Peyer's patch (tissue), 4 donors: ENCODE data around the gene PLIN4. TPM values are rescaled to one million over a fixed set of nuclear protein-coding genes. Genes with fewer than 3 reads are reported as not detected.
"Not testable (repeated sequence)": the region's sequence is repeated elsewhere in the genome, so short reads cannot be mapped to it uniquely, and the experiment has no call there.

Source experiments
- DNase-seq, 3 donors: peaks; one replicate each; pipeline ENCODE4 v3.0.0-alpha.2; 2017 to 2019
- H3K27ac ChIP-seq, 4 donors: fragments of 200-600 bp; sonication (generic); one replicate each; pipeline ENCODE4 v1.5.1; 2016 to 2019
- H3K27me3 ChIP-seq, 2 donors: fragments of 200-600 bp; sonication (generic); one replicate each; pipeline ENCODE4 v1.5.1; 2019
- H3K36me3 ChIP-seq, 3 donors: fragments of 200-600 bp; sonication (generic); one replicate each; pipeline ENCODE4 v1.5.1; 2016 to 2019
- H3K4me1 ChIP-seq, 4 donors: fragments of 200-600 bp; sonication (generic); one replicate each; pipeline ENCODE4 v1.5.1; 2016 to 2019
- H3K4me3 ChIP-seq, 4 donors: fragments of 200-600 bp; sonication (generic); 1 replicate in 3 of 4; 2 replicates in 1 of 4; pipeline ENCODE4 v1.5.1; 2016 to 2019; ENCODE audit warnings: mild to moderate bottlenecking in 1 of 4
- H3K9me3 ChIP-seq, 4 donors: fragments of 200-600 bp; sonication (generic); one replicate each; pipeline ENCODE4 v1.5.1; 2016 to 2019; ENCODE audit warnings: mild to moderate bottlenecking in 1 of 4
- CTCF ChIP-seq, 6 experiments: fragments of 450-650 bp in 4 of 6; fragments of 200-600 bp in 2 of 6; sonication (generic) in 1 of 6; IDR thresholded peaks; one replicate each; pipeline ENCODE4 v1.5.1; 2017 to 2019; ENCODE audit warnings: antibody characterized with exemption in 6 of 6, mild to moderate bottlenecking in 3 of 6, moderate library complexity in 1 of 6
- POLR2A ChIP-seq, 2 donors: fragments of 450-650 bp; IDR thresholded peaks; one replicate each; pipeline ENCODE4 v1.5.1; 2017; ENCODE audit warnings: antibody characterized with exemption in 2 of 2, mild to moderate bottlenecking in 2 of 2, moderate library complexity in 2 of 2
- total RNA-seq, 4 donors: library from RNA; depleted of rRNA; stranded (reverse); fragments of >200 nt; gene quantifications; one replicate each; pipeline ENCODE4 v1.1.0, GENCODE V29; 2016

The PLIN4 gene
- total RNA-seq, 4 donors from 2014 or later, result 0.83 to 5.1 (median 2.3) TPM

- H3K36me3 ChIP-seq, result no peaks in the 10 kb centered on the region
- H3K27me3 ChIP-seq, result peaks cover 0 to 9% of the 10 kb centered on the region in 2 donors
- H3K4me3 ChIP-seq, result no peak overlapping the region
- peaks cover 0 to 9% (median 0%) of the 10 kb centered on the region in 4 donors for H3K4me1 ChIP-seq
- no peak for DNase-seq
- no peaks in the 10 kb centered on the region for H3K9me3 ChIP-seq
- no peak overlapping the region for H3K27ac ChIP-seq
- TF ChIP-seq CTCF (IDR thresholded peaks at IDR 0.05) (no peak), POLR2A (IDR thresholded peaks at IDR 0.05) (no peak)
Observed at GRCh38 chr19:4533334-4533733, 15.0 kb upstream of the PLIN4 start.

GRCh38 chr19:4531562-4532165 lies 13.4 kb upstream of the PLIN4 start:
- Histone ChIP-seq H3K4me1 (peaks cover 0 to 9% (median 0%) of the 10 kb centered on the region in 4 donors), H3K27ac (no peak overlapping the region), H3K4me3 (no peak overlapping the region), H3K27me3 (peaks cover 0 to 9% of the 10 kb centered on the region in 2 donors), H3K36me3 (no peaks in the 10 kb centered on the region), H3K9me3 (no peaks in the 10 kb centered on the region)
- TF ChIP-seq CTCF (IDR thresholded peaks at IDR 0.05) (no peak), POLR2A (IDR thresholded peaks at IDR 0.05) (no peak)
- DNase-seq, result no peak

- no peak for DNase-seq
- H3K9me3 ChIP-seq, result no peaks in the 10 kb centered on the region
- H3K27ac ChIP-seq, result no peak overlapping the region
- no peak overlapping the region for H3K4me3 ChIP-seq
- H3K27me3 ChIP-seq, result peaks cover 0 to 3% of the 10 kb centered on the region in 2 donors
- TF ChIP-seq CTCF (IDR thresholded peaks at IDR 0.05), result no peak
- TF ChIP-seq POLR2A (IDR thresholded peaks at IDR 0.05), result no peak
- H3K36me3 ChIP-seq, result no peaks in the 10 kb centered on the region
- peaks cover 0 to 3% (median 0%) of the 10 kb centered on the region in 4 donors for H3K4me1 ChIP-seq
Observed at GRCh38 chr19:4529924-4530522, 11.7 kb upstream of the PLIN4 start.

GRCh38 chr19:4528843-4529242 lies 10.6 kb upstream of the PLIN4 start:
- no peaks in the 10 kb centered on the region for H3K36me3 ChIP-seq
- H3K27ac ChIP-seq, result no peak overlapping the region
- DNase-seq, result no peak
- no peak overlapping the region for H3K4me3 ChIP-seq
- no peak for TF ChIP-seq CTCF (IDR thresholded peaks at IDR 0.05)
- no peak for TF ChIP-seq POLR2A (IDR thresholded peaks at IDR 0.05)
- no peaks in the 10 kb centered on the region for H3K27me3 ChIP-seq
- H3K4me1 ChIP-seq, result no peaks in the 10 kb centered on the region
- no peaks in the 10 kb centered on the region for H3K9me3 ChIP-seq

GRCh38 chr19:4527377-4527776 lies 9.1 kb upstream of the PLIN4 start:
- not testable (repeated sequence) for H3K27me3 ChIP-seq, H3K27ac ChIP-seq, DNase-seq, H3K9me3 ChIP-seq, H3K4me3 ChIP-seq, H3K4me1 ChIP-seq, H3K36me3 ChIP-seq

- Histone ChIP-seq H3K4me3 (no peak overlapping the region), H3K4me1 (no peaks in the 10 kb centered on the region), H3K9me3 (no peaks in the 10 kb centered on the region), H3K27ac (no peak overlapping the region), H3K36me3 (no peaks in the 10 kb centered on the region), H3K27me3 (no peaks in the 10 kb centered on the region)
- TF ChIP-seq POLR2A (IDR thresholded peaks at IDR 0.05) (no peak), CTCF (IDR thresholded peaks at IDR 0.05) (no peak)
- no peak for DNase-seq
Observed at GRCh38 chr19:4525563-4526002, 7.3 kb upstream of the PLIN4 start.
